GM18519 (cell line): ENCODE results near the gene HIBADH.
"Not testable (repeated sequence)": the region's sequence is repeated elsewhere in the genome, so short reads cannot be mapped to it uniquely, and the experiment has no call there.

Source experiments
- ATAC-seq: cut with Tn5 transposase; IDR thresholded peaks from one replicate; pipeline ENCODE4 v1.9.1; 2021; ENCODE audit warnings: mild to moderate bottlenecking, moderate library complexity; ENCODE audit not compliant: unreplicated experiment, low FRiP score

Gene HIBADH

DNA sequence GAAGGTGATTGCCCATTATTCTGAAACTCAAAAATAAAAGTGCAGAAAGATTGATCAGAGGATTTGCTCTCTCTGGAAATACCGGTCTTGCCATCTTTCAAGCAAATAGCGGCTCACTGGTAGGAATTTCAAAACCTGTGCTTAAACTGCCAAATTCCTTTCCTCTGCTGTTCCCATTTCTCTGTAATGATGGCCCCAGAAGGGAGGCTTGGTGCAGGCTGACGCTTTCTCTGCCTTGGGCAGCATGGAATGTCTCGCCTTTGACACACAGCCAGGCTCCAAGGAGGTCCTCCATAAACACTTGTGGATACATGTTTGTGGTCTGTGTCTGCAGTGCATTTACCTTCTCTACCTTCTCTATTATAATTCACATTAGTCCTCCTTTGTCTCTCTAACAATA is 146.8 kb downstream of the HIBADH start:
- ATAC-seq, result no peak

DNA sequence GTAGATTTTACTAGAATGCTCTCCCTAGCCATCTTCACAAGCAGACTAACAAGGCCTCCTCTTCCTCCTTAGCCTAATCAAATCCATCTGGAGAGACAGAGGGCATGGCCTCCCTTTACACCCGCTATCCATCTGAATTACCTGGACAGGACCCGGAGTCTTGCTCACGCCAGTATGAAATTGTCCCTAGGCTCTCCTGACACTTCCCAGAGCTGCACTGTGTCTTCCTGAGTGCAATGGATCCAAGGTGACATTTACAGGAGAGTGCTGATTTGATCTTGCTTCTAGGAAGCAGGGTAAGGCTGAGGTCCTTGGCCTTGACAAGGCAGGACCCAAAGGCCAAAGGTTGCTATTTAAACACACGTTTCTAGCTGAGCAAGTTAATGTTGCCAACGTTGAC is 147.8 kb downstream of the HIBADH start:
- ATAC-seq, result no peak

DNA sequence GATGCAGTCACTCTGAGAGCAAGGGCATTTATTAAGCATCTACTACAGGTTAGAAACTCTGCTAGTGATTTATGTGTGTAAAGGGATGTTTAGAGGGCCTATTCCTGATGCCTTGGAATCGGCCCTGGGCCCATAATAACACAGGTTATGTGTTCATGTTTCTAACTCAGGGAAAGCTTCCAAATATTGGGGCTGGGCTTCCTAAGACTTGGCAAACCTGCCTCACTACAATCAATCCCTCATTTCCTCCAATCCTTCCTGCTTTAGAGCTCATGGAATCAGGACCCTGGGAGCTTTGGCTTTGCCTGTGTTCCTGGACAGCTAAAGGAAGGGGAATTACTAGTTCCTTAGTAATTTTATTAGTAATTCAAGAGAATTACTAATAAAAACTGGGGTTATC is 148.8 kb downstream of the HIBADH start:
- no peak for ATAC-seq

DNA sequence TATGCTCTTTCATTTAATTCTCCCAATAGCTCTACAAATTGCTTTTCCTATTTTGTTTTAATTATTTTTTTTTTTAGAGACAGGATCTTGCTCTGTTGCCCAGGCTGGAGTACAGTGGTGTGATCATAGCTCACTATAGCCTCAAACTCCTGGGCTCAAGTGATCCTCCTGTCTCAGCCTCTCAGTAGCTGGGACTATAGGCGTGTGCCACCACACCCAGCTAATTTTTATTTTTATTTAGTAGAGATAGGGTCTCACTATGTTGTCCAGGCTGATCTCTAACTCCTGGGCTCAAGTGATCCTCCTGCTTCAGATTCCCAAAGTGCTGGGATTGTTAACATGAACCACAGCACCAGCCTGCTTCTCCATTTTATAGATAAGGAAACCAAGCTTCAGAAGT is 151.3 kb downstream of the HIBADH start:
- ATAC-seq, result not testable (repeated sequence)

DNA sequence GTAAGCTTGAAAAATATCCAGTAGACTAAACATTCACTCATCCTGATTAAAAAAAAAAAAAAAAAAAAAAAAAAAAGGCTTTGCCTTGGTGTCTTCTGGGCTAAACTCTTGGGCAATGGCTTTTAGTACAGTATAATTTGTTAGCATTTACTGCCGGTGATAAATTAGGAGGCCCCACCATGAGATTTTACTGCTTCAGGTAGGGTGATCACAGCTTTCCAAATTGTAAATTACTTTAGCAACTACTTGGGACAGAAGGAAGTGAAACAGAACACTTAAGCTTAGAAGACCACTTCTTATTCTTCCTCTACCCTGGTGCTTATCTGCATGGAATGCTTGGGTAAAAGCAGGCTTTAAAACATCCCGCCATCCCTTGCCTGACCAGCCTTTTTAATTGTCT is 152.1 kb downstream of the HIBADH start:
- no peak for ATAC-seq

DNA sequence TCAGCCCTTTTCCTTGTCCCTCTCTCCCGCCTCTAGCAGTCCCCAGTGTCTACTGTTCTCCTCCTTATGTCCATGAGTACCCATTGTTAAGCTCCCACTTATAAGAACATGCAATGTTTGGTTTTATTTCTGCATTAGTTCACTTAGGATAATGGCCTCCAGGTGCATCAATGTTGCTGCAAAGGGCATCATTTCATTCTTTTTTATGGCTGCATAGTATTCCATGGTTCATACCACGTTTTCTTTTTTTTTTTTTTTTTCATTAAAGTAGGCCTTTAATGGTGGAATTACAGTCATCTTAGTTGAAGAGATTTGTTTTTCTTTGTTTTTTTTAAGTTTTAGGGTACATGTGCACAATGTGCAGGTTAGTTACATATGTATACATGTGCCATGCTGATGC is 160.8 kb downstream of the HIBADH start:
- ATAC-seq, result not testable (repeated sequence)

DNA sequence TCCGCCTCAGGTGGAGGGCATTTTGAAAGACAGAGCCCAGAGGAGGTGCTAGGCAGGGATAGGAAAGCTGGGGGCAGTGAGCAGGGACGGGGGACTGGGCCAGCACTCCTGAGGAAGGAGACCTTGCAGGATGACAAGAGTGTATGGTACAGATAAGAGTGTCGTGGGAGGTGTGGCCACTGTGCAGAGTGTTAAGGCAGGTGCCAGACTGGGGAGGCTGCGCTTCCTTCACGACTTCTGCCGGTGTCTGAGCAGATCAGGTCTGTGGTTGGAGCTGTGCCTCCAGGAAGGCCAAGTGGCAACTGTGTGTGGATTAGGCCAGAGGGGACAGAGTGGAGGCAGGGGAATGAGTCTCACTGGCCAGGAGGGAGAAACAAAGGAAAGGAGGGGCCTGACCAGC is 161.7 kb downstream of the HIBADH start:
- ATAC-seq, result no peak

DNA sequence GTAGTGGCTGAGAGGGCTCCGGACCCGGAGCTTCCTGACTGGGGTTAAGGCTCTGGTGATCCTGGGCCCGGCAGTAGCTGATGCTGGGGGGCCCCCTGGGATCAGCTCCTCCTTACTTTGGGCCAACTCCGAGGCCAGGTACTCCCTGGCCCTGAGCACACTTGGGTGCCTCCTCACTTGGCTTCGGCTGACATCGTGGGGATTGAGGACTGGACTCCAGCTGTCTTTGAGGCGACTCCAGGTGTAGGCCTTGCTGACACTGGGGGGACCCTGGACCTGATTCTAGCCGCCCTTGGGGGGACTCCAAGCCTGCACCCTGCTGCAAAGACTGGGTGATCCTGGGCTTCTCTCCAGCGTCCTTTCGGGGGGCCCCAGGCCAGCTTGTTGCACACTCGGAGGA is 170.5 kb downstream of the HIBADH start:
- no peak for ATAC-seq

DNA sequence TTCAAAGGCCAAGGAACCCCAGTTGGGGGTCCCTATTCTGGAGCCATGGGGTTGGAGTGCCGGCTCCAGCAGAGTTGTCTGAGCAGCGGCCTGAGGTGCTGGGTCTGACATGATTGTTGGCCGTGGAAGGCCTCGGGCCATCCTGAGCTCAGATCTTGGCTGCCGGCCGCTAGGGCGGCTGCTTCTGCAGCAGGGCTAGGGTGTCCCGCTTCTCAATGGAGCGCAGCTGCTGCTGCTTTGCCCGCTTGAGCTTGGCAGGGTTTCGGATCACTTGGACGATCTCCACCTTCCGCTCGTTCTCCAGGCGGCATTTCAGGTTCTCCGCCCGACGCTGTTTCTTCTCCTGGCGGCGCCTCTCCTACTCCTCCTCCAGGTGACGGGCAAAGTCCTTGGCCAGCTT is 171.1 kb downstream of the HIBADH start:
- ATAC-seq, result no peak

DNA sequence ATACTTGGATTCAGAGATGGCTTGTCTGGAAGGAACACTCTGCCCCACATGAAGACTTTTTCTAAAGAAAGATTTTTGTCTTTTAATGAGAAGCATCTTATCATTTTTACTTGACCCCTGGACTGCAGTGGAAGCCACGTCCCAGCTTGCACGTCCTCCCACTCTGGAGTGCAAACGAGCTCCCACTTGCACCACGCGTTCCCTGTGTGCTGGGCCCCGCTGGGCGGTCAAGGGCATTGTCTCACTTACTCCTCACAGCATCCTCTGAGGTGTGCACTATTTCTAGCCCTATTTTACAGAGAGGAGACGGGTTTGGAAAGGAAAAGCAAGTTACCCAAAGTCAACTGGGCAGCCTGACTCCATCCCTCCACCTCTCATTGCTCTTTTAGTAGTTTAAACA is 175.2 kb downstream of the HIBADH start:
- no peak for ATAC-seq

DNA sequence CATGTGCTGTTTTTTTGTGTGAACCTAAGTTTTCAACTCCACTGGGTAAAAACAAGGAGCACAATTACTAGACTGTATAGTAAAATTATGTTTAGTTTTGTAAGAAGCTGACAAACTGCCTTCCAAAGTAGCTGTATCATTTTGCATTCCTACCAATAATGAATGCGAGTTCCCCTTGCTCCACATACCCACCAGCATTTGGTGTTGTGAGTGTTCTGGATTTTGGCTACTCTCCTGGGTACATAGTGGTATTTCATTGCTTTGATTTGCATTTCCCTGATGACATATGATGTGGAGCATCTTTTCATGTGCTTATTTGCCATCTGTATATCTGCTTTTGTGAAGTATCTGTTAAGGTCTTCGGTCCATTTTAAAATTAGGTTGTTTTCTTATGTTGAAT is 178.2 kb downstream of the HIBADH start:
- ATAC-seq, result no peak

DNA sequence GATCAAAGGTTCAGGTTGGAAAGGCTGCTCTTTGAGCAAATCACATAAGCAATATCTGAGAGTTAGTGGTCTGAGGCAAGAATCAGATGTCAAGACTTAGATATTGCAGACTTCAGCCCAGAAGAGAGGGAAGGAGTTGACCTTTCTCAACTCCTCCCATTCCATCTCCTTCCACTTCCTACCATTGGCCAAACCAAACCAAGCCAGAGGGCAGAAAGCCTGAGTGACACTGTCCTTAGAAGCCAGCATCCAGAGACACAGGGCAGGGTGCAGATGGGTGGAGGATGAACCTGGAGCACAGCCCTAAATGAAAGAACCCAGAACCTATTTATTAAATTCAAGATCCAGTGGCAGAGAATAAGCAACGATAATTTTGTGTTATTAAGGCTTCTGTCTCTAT is 180.5 kb downstream of the HIBADH start:
- no peak for ATAC-seq

DNA sequence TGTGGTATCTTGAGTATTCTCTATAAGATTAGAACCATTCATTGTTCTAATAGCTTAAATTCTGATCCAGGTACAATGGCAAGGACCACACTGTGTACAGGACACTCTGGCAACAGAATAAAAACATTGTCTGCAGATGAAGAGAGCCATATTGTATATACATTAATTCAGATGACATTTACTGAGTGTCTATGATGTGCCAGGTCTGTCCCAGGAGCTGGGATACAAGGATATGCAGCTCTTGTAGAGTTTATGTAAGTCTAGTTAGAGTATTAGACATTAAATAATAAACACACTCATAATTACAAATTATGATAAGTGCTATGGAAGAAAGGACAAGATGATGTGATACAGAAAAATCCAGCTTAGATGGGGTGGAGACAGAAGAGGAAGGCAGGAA is 184.1 kb downstream of the HIBADH start:
- ATAC-seq, result no peak

DNA sequence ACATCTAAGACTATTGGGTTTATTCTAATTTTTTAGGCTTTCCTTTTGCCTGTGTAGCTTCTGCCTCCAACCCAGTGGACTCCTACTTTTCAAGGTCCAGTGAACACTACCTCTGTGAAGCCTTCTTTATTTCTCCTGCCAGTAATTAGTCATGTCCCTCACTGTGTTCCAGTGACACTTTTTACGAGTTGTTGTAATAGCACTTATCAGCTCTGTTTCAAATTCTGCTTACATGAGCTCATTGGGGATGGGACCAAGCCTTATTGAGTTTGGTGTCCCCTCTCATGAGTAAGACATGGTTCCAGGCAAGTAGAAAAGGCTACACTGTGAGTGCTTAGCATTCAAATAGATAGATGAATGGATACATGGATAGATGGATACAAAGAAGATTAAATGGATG is 184.6 kb downstream of the HIBADH start:
- ATAC-seq, result no peak

DNA sequence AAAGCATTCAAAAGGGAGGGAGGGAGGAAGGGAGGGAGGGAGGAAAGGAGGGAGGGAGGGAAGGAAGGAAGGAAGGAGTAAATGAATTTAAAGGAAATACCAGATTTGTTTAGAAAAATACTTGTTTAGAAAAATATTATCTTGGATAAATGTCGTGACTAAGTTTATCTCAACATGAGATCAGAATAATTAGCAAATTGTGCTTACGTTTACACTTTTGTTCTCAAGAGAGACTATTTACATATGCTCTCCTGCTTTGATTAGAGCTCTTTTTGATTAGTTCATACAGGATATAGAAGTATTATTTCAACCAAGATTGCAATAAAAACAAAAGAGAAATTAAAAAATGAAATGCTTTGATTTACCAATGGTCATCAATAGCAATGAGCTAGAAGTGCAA is 186.2 kb downstream of the HIBADH start:
- no peak for ATAC-seq
